Tongue (tissue), 2 donors: ENCODE measurements around the gene ZNF839. TPM values are rescaled to one million over a fixed set of nuclear protein-coding genes. Genes with fewer than 3 reads are reported as not detected.
"Not testable (repeated sequence)": the region's sequence is repeated elsewhere in the genome, so short reads cannot be mapped to it uniquely, and the experiment has no call there.

ENCODE experiments used
- DNase-seq: peaks from one replicate; pipeline ENCODE4 v3.0.0-alpha.2; 2015
- total RNA-seq: library from RNA; depleted of rRNA; stranded (reverse); fragments of >200 nt; gene quantifications from one replicate; pipeline ENCODE4 v1.2.3, GENCODE V29; 2014

ZNF839 gene
- total RNA-seq: 10.8 TPM

- peak; percentile 96 for DNase-seq
Measured at GRCh38 chr14:102319351-102320032, at the start of gene ZNF839. Gene ZNF839 (plus strand): TSS chr14:102319746. CDS start chr14:102319766, 20 bp downstream.

GRCh38 chr14:102272392-102272791 is 47.2 kb upstream of the ZNF839 start:
- no peak for DNase-seq

- no peak for DNase-seq
Measured at GRCh38 chr14:102275866-102276265, 43.7 kb upstream of the ZNF839 start.

- no peak for DNase-seq
Measured at GRCh38 chr14:102277874-102278630, 41.5 kb upstream of the ZNF839 start.

GRCh38 chr14:102278631-102278935 is 41.0 kb upstream of the ZNF839 start:
- no peak for DNase-seq

- no peak for DNase-seq
Measured at GRCh38 chr14:102279282-102279681, 40.3 kb upstream of the ZNF839 start.

- DNase-seq: peak; percentile 40
Measured at GRCh38 chr14:102279688-102280348, 39.7 kb upstream of the ZNF839 start.

GRCh38 chr14:102280376-102280962 is 39.1 kb upstream of the ZNF839 start:
- no peak for DNase-seq

- no peak for DNase-seq
Measured at GRCh38 chr14:102282751-102283465, 36.6 kb upstream of the ZNF839 start.

- DNase-seq: no peak
Measured at GRCh38 chr14:102283631-102284129, 35.9 kb upstream of the ZNF839 start.

GRCh38 chr14:102285106-102285505 is 34.4 kb upstream of the ZNF839 start:
- DNase-seq: no peak

- DNase-seq: no peak
Measured at GRCh38 chr14:102288139-102288538, 31.4 kb upstream of the ZNF839 start.

GRCh38 chr14:102292441-102292840 is 27.1 kb upstream of the ZNF839 start:
- DNase-seq: no peak

GRCh38 chr14:102293781-102294180 is 25.8 kb upstream of the ZNF839 start:
- peak; percentile 45 for DNase-seq

GRCh38 chr14:102295270-102295669 is 24.3 kb upstream of the ZNF839 start:
- DNase-seq: no peak

- DNase-seq: no peak
Measured at GRCh38 chr14:102297436-102298170, 21.9 kb upstream of the ZNF839 start.

- not testable (repeated sequence) for DNase-seq
Measured at GRCh38 chr14:102298303-102299070, 21.1 kb upstream of the ZNF839 start.

- no peak for DNase-seq
Measured at GRCh38 chr14:102303664-102304063, 15.9 kb upstream of the ZNF839 start.

GRCh38 chr14:102304611-102305506 is 14.7 kb upstream of the ZNF839 start, which contains the start of gene MOK:
Gene MOK (minus strand): TSS chr14:102305164. CDS start chr14:102304968, 196 bp downstream.
- DNase-seq: peak; percentile 99
